Endodermal cell (in vitro differentiated cells): Measurements from ENCODE around the gene MASP1. TPM values are rescaled to one million over a fixed set of nuclear protein-coding genes. Genes with fewer than 3 reads are reported as not detected.

Experiments used
- DNase-seq: peaks from one replicate; pipeline ENCODE4 v3.0.0-alpha.2; 2017
- H3K27ac ChIP-seq: 2 replicates; pipeline ENCODE4 v1.5.1; 2013; ENCODE audit warnings: mild to moderate bottlenecking, low read depth, low read length, moderate library complexity
- H3K27me3 ChIP-seq: 2 replicates; pipeline ENCODE4 v1.6.1; 2013; ENCODE audit warnings: mild to moderate bottlenecking, low read length, moderate library complexity; ENCODE audit not compliant: insufficient read depth, control insufficient read depth, poor library complexity, severe bottlenecking
- H3K36me3 ChIP-seq: 2 replicates; pipeline ENCODE4 v1.7.0; 2013; ENCODE audit warnings: mild to moderate bottlenecking, low read length, moderate library complexity; ENCODE audit not compliant: control insufficient read depth, insufficient read depth
- H3K4me1 ChIP-seq: one replicate; pipeline ENCODE4 v1.7.0; 2013; ENCODE audit warnings: low read length; ENCODE audit not compliant: control insufficient read depth, insufficient read depth
- H3K4me3 ChIP-seq: 2 replicates; pipeline ENCODE4 v1.5.1; 2013; ENCODE audit warnings: mild to moderate bottlenecking, low read length, moderate library complexity
- H3K9ac ChIP-seq: 2 replicates; pipeline ENCODE4 v1.6.1; 2013; ENCODE audit warnings: mild to moderate bottlenecking, low read length, moderate library complexity; ENCODE audit not compliant: poor library complexity, severe bottlenecking; ENCODE audit errors: extremely low read depth
- H3K9me3 ChIP-seq: 2 replicates; pipeline ENCODE4 v1.6.1; 2013; ENCODE audit warnings: mild to moderate bottlenecking, low read length, moderate library complexity; ENCODE audit not compliant: control insufficient read depth
- H3K27ac Mint-ChIP-seq: 2 replicates; pipeline ENCODE4 v1.8.0; 2020; ENCODE audit warnings: mixed read lengths
- H3K27me3 Mint-ChIP-seq: 2 replicates; pipeline ENCODE4 v1.8.0; 2021; ENCODE audit warnings: mild to moderate bottlenecking, mixed read lengths; ENCODE audit not compliant: insufficient read depth
- H3K36me3 Mint-ChIP-seq: 2 replicates; pipeline ENCODE4 v1.8.0; 2020; ENCODE audit warnings: low read depth, mixed read lengths
- H3K4me1 Mint-ChIP-seq: 2 replicates; pipeline ENCODE4 v1.8.0; 2020; ENCODE audit warnings: mixed read lengths
- H3K4me3 Mint-ChIP-seq: 2 replicates; pipeline ENCODE4 v1.8.0; 2020; ENCODE audit warnings: mild to moderate bottlenecking, moderate library complexity, mixed read lengths
- H3K9me3 Mint-ChIP-seq: 2 replicates; pipeline ENCODE4 v1.8.0; 2020; ENCODE audit warnings: mild to moderate bottlenecking, mixed read lengths
- WGBS, 2 experiments: methylation state at CpG; one replicate each; pipeline versions ENCODE4 v1.1.5 to v1.1.7; 2013; ENCODE audit warnings: missing lambda C conversion rate in 2 of 2, mixed read lengths in 1 of 2; ENCODE audit not compliant: insufficient coverage in 1 of 2, insufficient read length in 1 of 2; 5-methylcytosine and 5-hydroxymethylcytosine counted together
- total RNA-seq, 2 donors: library from RNA; stranded (reverse); fragmentation: NEBNext Ultra II Directional in 1 of 2; extraction: Animal tissue kit (Norgen Biotek cat#: 25700) in 1 of 2; gene quantifications; 2 replicates in 1 of 2; 3 replicates in 1 of 2; pipeline ENCODE4 v1.2.1, GENCODE V29; 2021
- TF ChIP-seq, protein P1 (sequence below): fragments of 200-600 bp; sonication (generic); conservative IDR thresholded peaks from 2 replicates; pipeline ENCODE4 v1.5.0; 2021; ENCODE audit warnings: antibody characterized with exemption, mild to moderate bottlenecking

MASP1 gene
- total RNA-seq, 2 donors from 2014 or later: 0.09 to 0.57 TPM

DNA sequence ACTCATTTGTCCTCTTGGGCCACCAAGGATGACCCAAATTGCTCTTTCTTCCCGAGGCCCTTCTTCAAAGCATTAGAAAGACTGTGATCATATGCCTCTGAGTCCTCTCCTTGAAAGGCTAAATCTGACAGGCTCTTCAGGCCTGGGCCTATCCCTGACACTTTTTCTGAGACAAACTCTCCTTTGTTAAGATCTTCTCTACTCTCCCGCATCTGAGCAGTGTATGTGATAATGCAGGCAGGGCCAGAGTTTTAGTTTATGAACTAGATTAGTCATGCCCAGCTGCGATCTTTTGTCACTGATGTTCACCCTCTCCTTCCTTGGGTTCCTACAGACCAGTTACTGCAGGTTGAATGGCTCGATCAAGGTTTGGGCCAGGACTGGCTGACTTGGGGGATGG, 39.2 kb downstream of the MASP1 start:
- Mint-ChIP-seq H3K9me3 (no peaks in the 10 kb centered on the region), H3K36me3 (no peaks in the 10 kb centered on the region), H3K4me1 (peaks cover 28% of the 10 kb centered on the region), H3K27ac (no peak overlapping the region), H3K27me3 (no peaks in the 10 kb centered on the region), H3K4me3 (no peak overlapping the region)
- no peak overlapping the region for H3K27ac ChIP-seq
- H3K9me3 ChIP-seq: no peaks in the 10 kb centered on the region
- no peak for DNase-seq
- peaks cover 12% of the 10 kb centered on the region for H3K4me1 ChIP-seq
- H3K36me3 ChIP-seq: no peaks in the 10 kb centered on the region
- TF ChIP-seq, protein P1, sequence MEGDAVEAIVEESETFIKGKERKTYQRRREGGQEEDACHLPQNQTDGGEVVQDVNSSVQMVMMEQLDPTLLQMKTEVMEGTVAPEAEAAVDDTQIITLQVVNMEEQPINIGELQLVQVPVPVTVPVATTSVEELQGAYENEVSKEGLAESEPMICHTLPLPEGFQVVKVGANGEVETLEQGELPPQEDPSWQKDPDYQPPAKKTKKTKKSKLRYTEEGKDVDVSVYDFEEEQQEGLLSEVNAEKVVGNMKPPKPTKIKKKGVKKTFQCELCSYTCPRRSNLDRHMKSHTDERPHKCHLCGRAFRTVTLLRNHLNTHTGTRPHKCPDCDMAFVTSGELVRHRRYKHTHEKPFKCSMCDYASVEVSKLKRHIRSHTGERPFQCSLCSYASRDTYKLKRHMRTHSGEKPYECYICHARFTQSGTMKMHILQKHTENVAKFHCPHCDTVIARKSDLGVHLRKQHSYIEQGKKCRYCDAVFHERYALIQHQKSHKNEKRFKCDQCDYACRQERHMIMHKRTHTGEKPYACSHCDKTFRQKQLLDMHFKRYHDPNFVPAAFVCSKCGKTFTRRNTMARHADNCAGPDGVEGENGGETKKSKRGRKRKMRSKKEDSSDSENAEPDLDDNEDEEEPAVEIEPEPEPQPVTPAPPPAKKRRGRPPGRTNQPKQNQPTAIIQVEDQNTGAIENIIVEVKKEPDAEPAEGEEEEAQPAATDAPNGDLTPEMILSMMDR: no peak
- no peaks in the 10 kb centered on the region for H3K27me3 ChIP-seq
- no peak overlapping the region for H3K9ac ChIP-seq
- no peak overlapping the region for H3K4me3 ChIP-seq
- 87 to 94% methylated on average over 2 to 4 of the region's 4 CpGs for WGBS, 2 experiments

- Mint-ChIP-seq H3K4me1 (peaks cover 28% of the 10 kb centered on the region), H3K27me3 (no peaks in the 10 kb centered on the region), H3K27ac (peak overlapping the region; percentile 24), H3K9me3 (no peaks in the 10 kb centered on the region), H3K4me3 (no peak overlapping the region), H3K36me3 (no peaks in the 10 kb centered on the region)
- peaks cover 12% of the 10 kb centered on the region for H3K4me1 ChIP-seq
- no peaks in the 10 kb centered on the region for H3K27me3 ChIP-seq
- no peak overlapping the region for H3K4me3 ChIP-seq
- H3K27ac ChIP-seq: no peak overlapping the region
- H3K36me3 ChIP-seq: no peaks in the 10 kb centered on the region
- 67 to 75% methylated on average over 3 of the region's 3 CpGs for WGBS, 2 experiments
- no peak for DNase-seq
- H3K9ac ChIP-seq: no peak overlapping the region
- TF ChIP-seq, protein P1: no peak
- no peaks in the 10 kb centered on the region for H3K9me3 ChIP-seq
Observed at GRCh38 chr3:187251599-187251998, 39.9 kb downstream of the MASP1 start.

DNA sequence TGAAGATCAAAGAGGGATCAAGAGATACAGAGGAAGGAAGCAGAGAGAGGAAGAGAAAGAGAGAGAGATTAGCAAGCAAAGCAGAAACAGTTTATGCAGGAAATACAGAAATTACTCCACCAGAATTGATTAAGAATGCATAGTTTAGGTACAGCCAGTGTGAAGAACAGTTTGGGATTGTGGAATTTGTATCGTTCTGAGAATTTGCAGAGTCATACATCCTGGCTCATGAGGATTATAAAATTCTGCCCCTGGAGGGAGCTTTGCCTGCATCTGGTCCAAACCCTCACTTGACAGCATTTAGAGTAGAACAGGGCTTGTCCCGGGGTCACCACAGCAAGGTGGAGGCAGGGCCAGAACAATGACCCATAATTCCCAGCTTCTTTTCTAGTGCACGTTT, 44.1 kb downstream of the MASP1 start:
- H3K4me3 ChIP-seq: no peak overlapping the region
- H3K4me1 ChIP-seq: peaks cover 4% of the 10 kb centered on the region
- H3K27ac ChIP-seq: no peak overlapping the region
- H3K36me3 ChIP-seq: no peaks in the 10 kb centered on the region
- TF ChIP-seq, protein P1: no peak
- no peaks in the 10 kb centered on the region for H3K27me3 ChIP-seq
- no peak for DNase-seq
- Mint-ChIP-seq H3K4me3 (no peak overlapping the region), H3K4me1 (peaks cover 10% of the 10 kb centered on the region), H3K27me3 (no peaks in the 10 kb centered on the region), H3K9me3 (no peaks in the 10 kb centered on the region), H3K27ac (no peak overlapping the region), H3K36me3 (no peaks in the 10 kb centered on the region)
- H3K9ac ChIP-seq: no peak overlapping the region
- H3K9me3 ChIP-seq: no peaks in the 10 kb centered on the region
- 83 to 100% methylated on average over 2 to 3 of the region's 3 CpGs for WGBS, 2 experiments
